Measurements from ENCODE around the gene AOAH.
A peak's percentile ranks its signal among the peaks of the same experiment; 100 is the strongest.
"Not testable (repeated sequence)": the region's sequence is repeated elsewhere in the genome, so short reads cannot be mapped to it uniquely, and the experiment has no call there.

Gene AOAH

GRCh38 chr7:36654436-36654835, 69.9 kb downstream of the AOAH start:
- DNase-seq, result no peak

- no peak for DNase-seq
Measured at GRCh38 chr7:36653663-36654355, 70.5 kb downstream of the AOAH start.

GRCh38 chr7:36653008-36653662, 71.2 kb downstream of the AOAH start:
- no peak for DNase-seq

GRCh38 chr7:36652431-36652830, 71.9 kb downstream of the AOAH start:
- DNase-seq, result no peak

- no peak for DNase-seq
Measured at GRCh38 chr7:36651404-36651803, 72.9 kb downstream of the AOAH start.

- no peak for DNase-seq
Measured at GRCh38 chr7:36650766-36651312, 73.5 kb downstream of the AOAH start.

GRCh38 chr7:36650320-36650719, 74.0 kb downstream of the AOAH start:
- no peak for DNase-seq

GRCh38 chr7:36649319-36649718, 75.0 kb downstream of the AOAH start:
- DNase-seq, result not testable (repeated sequence)

GRCh38 chr7:36648441-36648840, 75.9 kb downstream of the AOAH start:
- DNase-seq, result no peak

- DNase-seq, result no peak
Measured at GRCh38 chr7:36644625-36645422, 79.5 kb downstream of the AOAH start.

- DNase-seq, result no peak
Measured at GRCh38 chr7:36642414-36642813, 81.9 kb downstream of the AOAH start.

- DNase-seq, result no peak
Measured at GRCh38 chr7:36642010-36642409, 82.3 kb downstream of the AOAH start.

GRCh38 chr7:36640682-36641081, 83.6 kb downstream of the AOAH start:
- no peak for DNase-seq

- DNase-seq, result peak; percentile 42 to 54
Measured at GRCh38 chr7:36639826-36640225, 84.5 kb downstream of the AOAH start.

- no peak for DNase-seq
Measured at GRCh38 chr7:36638586-36639263, 85.6 kb downstream of the AOAH start.

GRCh38 chr7:36638140-36638539, 86.2 kb downstream of the AOAH start:
- DNase-seq, result no peak

GRCh38 chr7:36637417-36637816, 86.9 kb downstream of the AOAH start:
- DNase-seq, result no peak

- no peak for DNase-seq
Measured at GRCh38 chr7:36636126-36636525, 88.2 kb downstream of the AOAH start.

- no peak for DNase-seq
Measured at GRCh38 chr7:36635091-36635490, 89.2 kb downstream of the AOAH start.

- DNase-seq, result no peak
Measured at GRCh38 chr7:36633377-36633776, 90.9 kb downstream of the AOAH start.

- DNase-seq, result no peak
Measured at GRCh38 chr7:36630112-36630650, 94.1 kb downstream of the AOAH start.

GRCh38 chr7:36629351-36629750, 94.9 kb downstream of the AOAH start:
- DNase-seq, result no peak

- no peak for DNase-seq
Measured at GRCh38 chr7:36627836-36628235, 96.5 kb downstream of the AOAH start.
